ENCODE data around the gene TTN.
"Not testable (repeated sequence)": the region's sequence is repeated elsewhere in the genome, so short reads cannot be mapped to it uniquely, and the experiment has no call there.

Gene TTN

GRCh38 chr2:178731300-178731699 lies 75.9 kb downstream of the TTN start:
- DNase-seq = no peak

GRCh38 chr2:178730049-178730448 lies 77.2 kb downstream of the TTN start:
- no peak for DNase-seq

GRCh38 chr2:178723786-178724346 lies 83.4 kb downstream of the TTN start:
- no peak for DNase-seq

DNA sequence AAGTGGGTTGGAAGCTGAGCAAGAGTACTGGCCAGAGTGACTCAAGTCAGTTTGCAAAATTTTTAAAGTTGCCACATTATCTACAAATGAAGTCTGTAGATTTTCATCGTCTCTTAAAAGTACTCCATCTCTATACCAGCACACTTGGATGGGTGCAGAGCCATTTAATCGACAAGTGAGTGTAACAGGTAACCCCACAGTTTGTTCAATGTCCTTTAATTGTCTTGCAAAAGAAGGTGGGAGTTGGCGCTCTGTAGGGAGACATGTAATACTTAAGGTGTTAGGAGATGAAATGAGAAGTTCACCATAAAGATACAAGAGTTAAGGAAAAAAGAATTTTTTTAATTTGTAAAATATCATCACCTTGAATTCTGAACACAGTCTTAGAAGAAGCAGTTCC lies 84.9 kb downstream of the TTN start:
- no peak for DNase-seq

GRCh38 chr2:178718988-178719387 lies 88.2 kb downstream of the TTN start:
- no peak for DNase-seq

- DNase-seq = no peak
Measured at GRCh38 chr2:178718283-178718682, 88.9 kb downstream of the TTN start.

DNA sequence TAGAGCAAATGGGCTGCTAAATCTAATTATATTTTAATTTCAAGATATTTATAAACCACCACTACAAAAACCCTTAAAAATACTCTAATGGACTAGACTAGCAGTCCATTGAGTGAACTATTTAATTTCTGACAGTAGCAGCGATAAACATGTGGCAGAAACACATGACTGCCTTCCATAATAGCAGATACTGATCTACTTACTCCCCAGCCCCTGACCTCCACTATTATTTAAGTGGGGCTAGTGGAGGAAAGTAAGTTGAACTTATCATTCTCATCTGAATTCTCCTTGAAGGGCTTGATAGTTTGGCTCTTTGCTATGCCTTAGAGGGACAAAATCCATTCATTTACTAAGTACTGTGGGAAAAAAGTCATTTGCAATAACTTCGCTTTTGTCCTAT lies 90.8 kb downstream of the TTN start:
- no peak for DNase-seq

- DNase-seq = no peak
Measured at GRCh38 chr2:178715366-178715765, 91.9 kb downstream of the TTN start.

GRCh38 chr2:178707476-178707875 lies 99.7 kb downstream of the TTN start:
- DNase-seq = no peak

DNA sequence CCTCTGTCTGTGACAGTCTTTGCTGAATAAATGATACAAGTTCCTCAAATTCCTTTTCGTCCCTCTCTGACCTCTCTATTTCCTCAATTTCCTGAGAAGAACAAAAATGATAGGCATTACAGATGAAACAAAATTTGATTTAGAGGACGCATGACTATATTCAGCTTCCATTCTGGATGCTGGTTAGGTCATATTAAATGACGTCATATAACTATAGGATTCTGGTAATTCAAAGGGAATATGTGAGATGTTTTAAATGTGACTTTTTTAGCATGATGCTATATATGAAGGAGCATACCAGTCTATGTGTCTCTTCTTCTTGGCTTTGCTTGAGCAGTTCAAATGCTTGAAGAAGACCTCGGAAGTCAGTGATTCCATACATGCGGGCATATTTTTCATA lies 102.3 kb downstream of the TTN start:
- no peak for DNase-seq

- DNase-seq = no peak
Measured at GRCh38 chr2:178702361-178702760, 104.9 kb downstream of the TTN start.

DNA sequence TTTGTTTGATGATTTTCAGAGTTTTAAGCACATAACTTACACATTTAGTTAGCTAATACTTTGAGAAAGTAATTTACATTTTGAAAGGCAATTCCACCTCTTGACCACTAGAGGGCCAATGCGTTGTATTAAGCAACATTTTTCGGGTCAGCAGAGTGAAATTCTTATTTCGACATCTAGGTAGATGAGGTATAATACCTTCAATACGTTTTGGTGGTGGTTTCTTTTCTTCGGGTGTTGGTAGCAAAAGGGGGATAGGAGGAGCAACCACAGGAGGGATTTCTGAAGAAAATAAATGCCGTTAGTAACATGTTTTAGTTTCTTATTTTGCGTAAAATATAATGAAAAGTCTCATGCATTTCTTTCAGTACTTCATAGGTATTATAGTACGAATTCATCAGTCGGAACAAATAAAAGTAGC lies 106.3 kb downstream of the TTN start:
- peak; percentile 63 to 75 for DNase-seq

- DNase-seq = no peak
Measured at GRCh38 chr2:178700136-178700535, 107.1 kb downstream of the TTN start.

DNA sequence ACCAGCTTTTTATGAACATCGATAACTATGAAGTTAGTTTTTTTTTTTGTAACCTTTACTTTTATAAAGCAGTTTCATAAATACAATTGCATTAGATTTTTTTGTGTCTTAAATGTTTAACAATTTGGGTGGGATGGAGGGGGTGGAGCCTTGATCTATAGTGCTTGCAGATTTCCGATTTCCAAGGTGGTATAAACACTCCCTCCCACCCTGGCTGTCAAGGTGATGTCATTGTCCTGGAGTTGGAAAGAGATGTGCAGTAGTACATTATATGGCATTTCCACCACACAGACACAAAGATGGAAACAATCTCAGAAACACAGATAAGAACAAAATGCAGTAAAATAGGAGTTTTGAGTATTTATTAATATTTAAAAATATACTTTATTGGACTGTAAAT lies 114.4 kb downstream of the TTN start:
- no peak for DNase-seq

GRCh38 chr2:178689808-178690207 lies 117.4 kb downstream of the TTN start:
- DNase-seq = no peak

GRCh38 chr2:178683877-178684276 lies 123.3 kb downstream of the TTN start:
- DNase-seq = no peak

DNA sequence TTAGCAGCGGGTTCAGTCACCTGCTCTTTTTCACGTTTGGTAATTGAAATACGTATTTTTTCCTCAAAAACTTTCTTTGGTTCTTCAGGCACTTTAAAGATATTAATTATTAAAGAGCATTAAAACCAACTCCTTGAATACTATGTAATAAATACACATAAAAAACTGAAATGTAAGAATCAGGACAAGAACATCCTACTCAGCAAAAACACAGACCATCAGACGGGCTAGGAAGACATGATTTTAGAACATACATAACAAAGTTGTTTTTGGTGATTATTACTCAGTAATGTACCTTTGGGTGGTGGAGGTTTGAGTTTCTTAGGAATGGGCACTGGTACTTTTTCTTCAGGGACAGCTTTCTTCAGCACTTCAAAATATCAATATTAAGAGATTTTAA lies 126.1 kb downstream of the TTN start:
- no peak for DNase-seq

DNA sequence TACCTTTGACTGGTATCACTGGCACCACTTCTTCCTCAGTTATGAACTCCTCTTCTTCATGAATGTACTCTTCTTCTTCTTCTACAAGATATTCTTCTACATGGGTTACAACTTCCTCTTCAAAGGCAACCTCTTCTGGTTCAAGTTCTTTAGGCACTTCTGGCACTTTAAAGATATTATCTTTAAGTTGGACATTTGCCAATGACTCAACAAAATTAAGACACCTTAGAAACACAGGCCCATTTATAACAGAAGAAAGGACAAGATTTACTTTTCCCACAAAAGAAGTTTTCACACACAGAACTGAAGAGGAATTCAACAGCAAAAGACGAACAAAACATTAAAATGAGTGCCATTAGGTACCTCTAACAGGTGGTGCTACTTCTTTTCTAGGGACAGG lies 127.3 kb downstream of the TTN start:
- no peak for DNase-seq

DNA sequence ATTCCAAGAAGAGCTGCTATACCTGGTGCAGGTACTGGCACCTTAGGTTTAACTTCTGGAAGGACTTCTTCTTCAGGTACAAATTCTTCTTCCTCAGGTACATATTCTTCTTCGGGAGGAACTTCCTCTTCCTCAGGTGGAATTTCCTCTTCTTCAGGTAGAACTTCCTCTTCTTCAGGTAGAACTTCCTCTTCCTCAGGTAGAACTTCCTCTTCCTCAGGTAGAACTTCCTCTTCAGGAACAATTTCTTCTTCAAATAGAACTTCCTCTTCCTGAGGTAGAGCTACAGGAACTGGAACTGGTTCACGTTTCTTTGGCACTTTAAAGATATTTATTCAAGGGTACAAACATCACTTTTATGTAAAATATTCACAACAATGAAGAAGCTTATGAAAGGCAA lies 129.6 kb downstream of the TTN start:
- no peak for DNase-seq

GRCh38 chr2:178676046-178676445 lies 131.2 kb downstream of the TTN start:
- no peak for DNase-seq

DNA sequence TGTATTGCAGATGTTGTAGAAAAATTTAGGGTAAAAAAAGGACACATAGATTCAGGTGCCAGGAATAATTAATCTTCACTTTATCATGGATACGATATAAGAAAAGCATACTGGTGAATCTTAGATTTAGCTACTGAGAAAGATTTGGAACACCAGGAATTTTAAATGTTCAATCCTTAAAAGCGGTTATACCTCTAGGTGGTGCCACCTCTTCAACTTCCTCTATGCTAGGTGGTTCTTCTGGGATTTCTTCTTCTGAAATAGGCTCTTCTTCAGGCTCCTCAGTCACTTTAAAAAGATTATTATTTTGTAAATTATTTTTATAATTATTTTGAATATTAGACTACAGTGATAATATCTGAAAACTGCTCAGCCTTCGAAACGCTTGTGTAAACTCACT lies 133.1 kb downstream of the TTN start:
- DNase-seq = peak in 1 of 2 experiments; percentile 27

GRCh38 chr2:178666458-178666857 lies 140.8 kb downstream of the TTN start:
- DNase-seq = no peak

DNA sequence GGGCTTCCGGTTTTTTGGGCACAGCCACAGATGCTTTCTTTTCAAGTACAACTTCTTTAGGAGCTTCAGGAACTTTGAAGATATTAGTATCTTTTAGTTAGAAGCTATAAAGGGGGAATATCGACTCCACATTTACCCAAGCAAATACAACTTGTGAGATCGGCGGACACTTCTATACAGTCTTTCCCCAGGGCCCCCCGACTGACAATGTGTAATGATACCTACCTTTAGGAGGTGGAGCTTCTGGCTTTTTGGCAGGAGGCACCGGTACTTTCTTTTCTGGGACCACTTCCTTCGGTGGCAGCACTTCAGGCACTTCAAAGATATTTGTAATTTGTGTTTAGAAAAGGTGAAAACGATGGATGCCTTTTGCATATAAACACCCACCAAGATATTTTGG lies 148.7 kb downstream of the TTN start:
- DNase-seq = not testable (repeated sequence)

DNA sequence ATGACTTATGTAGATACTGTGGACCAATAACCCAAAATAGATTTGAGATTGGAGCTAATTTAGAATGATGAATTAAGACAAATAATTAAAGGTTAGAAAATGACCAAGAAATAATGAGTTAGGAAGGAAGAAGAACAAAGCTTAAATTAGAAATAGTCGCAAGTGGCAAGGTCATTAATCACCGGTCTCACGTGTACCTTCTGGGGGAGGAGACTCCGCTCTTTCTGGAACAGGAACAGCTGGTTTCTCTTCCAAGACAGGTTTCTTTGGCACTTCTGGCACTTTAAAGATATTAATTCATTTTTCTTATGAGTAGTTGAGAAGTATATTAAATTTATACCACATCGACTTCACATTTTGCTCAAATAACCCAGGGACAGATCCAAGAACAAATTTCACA lies 156.7 kb downstream of the TTN start:
- DNase-seq = no peak

- no peak for DNase-seq
Measured at GRCh38 chr2:178644919-178645318, 162.3 kb downstream of the TTN start.

DNA sequence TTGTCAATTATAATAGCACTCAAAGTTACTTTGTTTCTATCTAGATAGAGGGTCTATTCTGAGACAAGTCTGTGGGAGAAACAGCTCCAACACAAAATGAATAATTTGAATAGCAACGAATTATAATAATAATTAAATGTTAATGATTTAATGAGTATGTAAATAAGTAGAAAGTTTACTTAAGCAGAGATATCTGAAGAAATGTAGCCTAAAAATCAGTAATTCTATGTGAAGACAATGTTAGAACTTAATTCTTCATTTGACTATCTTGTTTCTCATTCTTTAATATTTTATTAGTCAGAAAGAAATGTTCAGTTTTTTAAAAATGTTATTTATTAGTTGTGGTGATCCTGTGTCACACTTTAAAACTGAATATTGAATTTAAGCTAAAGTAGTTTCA lies 165.7 kb downstream of the TTN start:
- no peak for DNase-seq

Data from Kasumi-1 (cell line).